HepG2 (cell line): Measurements from ENCODE around the gene WRAP73. TPM values are rescaled to one million over a fixed set of nuclear protein-coding genes. Genes with fewer than 3 reads are reported as not detected.

ENCODE experiments used
- ATAC-seq: fragments of 200-7000 bp; cut with Tn5 transposase; 3 replicates; pipeline ENCODE4 v1.9.1; 2020; ENCODE audit warnings: mild to moderate bottlenecking, moderate library complexity
- BruUV-seq: library from RNA; stranded (reverse); fragments of 400-500 nt; replicated peaks from 2 replicates; lab custom pipeline; 2021; lab: Mats Ljungman, UMichigan
- CTCF ChIA-PET: fragments of 300-600 bp; formaldehyde crosslinking; extraction: SDS; loops from one replicate; lab custom pipeline; 2021; ENCODE audit warnings: low total read pairs, inconsistent platforms, low intra/inter-chr PET ratio; lab: Yijun Ruan, JAX
- POLR2A ChIA-PET: fragments of 350-600 bp; sonication (Branson Sonifier 250); formaldehyde crosslinking; loops from one replicate; lab custom pipeline; 2020; ENCODE audit warnings: antibody characterized with exemption, inconsistent platforms; lab: Yijun Ruan, JAX
- DNase-seq: peaks from one replicate; pipeline ENCODE4 v3.0.0-alpha.2; 2015; ENCODE audit warnings: low spot score
- FAIRE-seq: peaks from 3 replicates; lab custom pipeline; 2011; peaks lifted over from hg19 to GRCh38; lab: Jason Lieb, UNC
- H2AFZ ChIP-seq: one replicate; pipeline ENCODE4 v1.6.1; 2011; ENCODE audit warnings: low read length, inconsistent platforms
- H3K27ac ChIP-seq: fragments of 300-600 bp; 3 replicates; pipeline ENCODE4 v1.8.0; 2011; ENCODE audit warnings: mixed run types, mild to moderate bottlenecking, mixed read lengths, low read length, inconsistent platforms; ENCODE audit not compliant: insufficient read depth; ENCODE audit errors: extremely low read length
- H3K27me3 ChIP-seq, 2 experiments: fragments of 200-600 bp in 1 of 2; 2 replicates in 1 of 2; 3 replicates in 1 of 2; pipeline versions ENCODE4 v1.6.0 to v1.8.0; 2011; ENCODE audit warnings: low read length in 2 of 2, mild to moderate bottlenecking in 2 of 2, moderate library complexity in 2 of 2, inconsistent platforms in 1 of 2; ENCODE audit not compliant: insufficient read depth in 2 of 2, control insufficient read depth in 1 of 2
- H3K36me3 ChIP-seq, 2 experiments: fragments of 200-600 bp in 1 of 2; replicated peaks in 1 of 2; 2 replicates in 1 of 2; 3 replicates in 1 of 2; pipeline versions ENCODE4 v1.5.1 to v1.8.0; 2011; ENCODE audit warnings: low read length in 2 of 2, inconsistent platforms in 1 of 2; ENCODE audit not compliant: insufficient read depth in 2 of 2, control insufficient read depth in 1 of 2
- H3K4me1 ChIP-seq: 2 replicates; pipeline ENCODE4 v1.5.1; 2012; ENCODE audit warnings: low read length, inconsistent platforms; ENCODE audit not compliant: insufficient read depth
- H3K4me2 ChIP-seq: 2 replicates; pipeline ENCODE4 v1.6.0; 2011; ENCODE audit warnings: low read depth, low read length, inconsistent platforms
- H3K4me3 ChIP-seq, 3 experiments: fragments of 200-600 bp in 1 of 3; sonication (generic), shearing (Covaris generic) in 1 of 3; replicated peaks in 1 of 3; 2 replicates each; pipeline ENCODE4 v1.5.1; 2011 to 2016; ENCODE audit warnings: low read length in 3 of 3, inconsistent platforms in 2 of 3, low read depth in 2 of 3, mild to moderate bottlenecking in 2 of 3, control low read depth in 1 of 3, mixed read lengths in 1 of 3; ENCODE audit not compliant: insufficient read depth in 1 of 3
- H3K79me2 ChIP-seq: one replicate; pipeline ENCODE4 v1.6.1; 2011; ENCODE audit warnings: low read length, inconsistent platforms; ENCODE audit not compliant: insufficient read depth
- H3K9ac ChIP-seq: 2 replicates; pipeline ENCODE4 v1.6.0; 2011; ENCODE audit warnings: mild to moderate bottlenecking, low read depth, low read length, inconsistent platforms; ENCODE audit not compliant: insufficient read depth
- H3K9me3 ChIP-seq: 2 replicates; pipeline ENCODE4 v1.5.1; 2012; ENCODE audit warnings: mild to moderate bottlenecking, low read length
- H4K20me1 ChIP-seq: 2 replicates; pipeline ENCODE4 v1.6.0; 2011; ENCODE audit warnings: inconsistent platforms, mild to moderate bottlenecking, low read length, moderate library complexity; ENCODE audit not compliant: insufficient read depth
- AGO1 ChIP-seq: fragments of 200-400 bp; formaldehyde crosslinking; IDR thresholded peaks from 2 replicates; pipeline ENCODE4 v1.6.1; 2017; ENCODE audit warnings: mild to moderate bottlenecking, low read depth, low read length, moderate library complexity; ENCODE audit not compliant: poor library complexity, severe bottlenecking
- TEAD2 ChIP-seq: sonication (generic); formaldehyde crosslinking; IDR thresholded peaks from 2 replicates; pipeline ENCODE4 v1.9.0; 2021; ENCODE audit warnings: missing genetic modification reagents
- ZNF614 ChIP-seq: IDR thresholded peaks from 2 replicates; pipeline ENCODE4 v1.6.1; 2018; ENCODE audit warnings: missing biosample characterization, missing genetic modification reagents, inconsistent platforms, borderline replicate concordance
- ZNF780A ChIP-seq: sonication (generic); formaldehyde crosslinking; IDR thresholded peaks from 2 replicates; pipeline ENCODE4 v1.8.0; 2022; ENCODE audit warnings: mild to moderate bottlenecking, missing genetic modification reagents, moderate library complexity
- WGBS: methylation state at CpG from one replicate; pipeline ENCODE4 v1.1.6; 2017; ENCODE audit warnings: low lambda C conversion rate; 5-methylcytosine and 5-hydroxymethylcytosine counted together
- in situ Hi-C: cut with HindIII; loops from 2 replicates; pipeline ENCODE4 v1.10.0; 2017; ENCODE audit warnings: low pct_unique_long_range_greater_than_20kb; ENCODE audit not compliant: extremely low pct_ligation_motif_present
- intact Hi-C: fragments of 100-400 bp; cut with micrococcal nuclease; formaldehyde crosslinking; loops from one replicate; pipeline ENCODE4 v1.10.0; 2022; ENCODE audit not compliant: unreplicated experiment
- polyA plus RNA-seq, 8 experiments: library from polyadenylated mRNA; depleted of rRNA in 3 of 8; stranded (reverse) in 7 of 8; unstranded in 1 of 8; fragments of >200 nt; fragmentation: Illumina TruSeq in 4 of 8; extraction: Trizol in 4 of 8; gene quantifications; 2 replicates each; pipeline versions ENCODE4 v1.2.1 to v1.2.3, GENCODE V29; 2011 to 2016; ENCODE audit warnings: low read depth in 4 of 8, missing spikeins in 1 of 8, mixed read lengths in 1 of 8; ENCODE audit not compliant: insufficient read depth in 1 of 8
- total RNA-seq, 5 experiments: library from RNA; depleted of rRNA; stranded (reverse); fragments of >200 nt; fragmentation: Illumina TruSeq; extraction: Trizol; gene quantifications; 2 replicates each; pipeline ENCODE4 v1.2.3, GENCODE V29; 2016; ENCODE audit warnings: low read depth in 1 of 5
- TF ChIP-seq, protein P1 (sequence below): sonication (generic); formaldehyde crosslinking; IDR thresholded peaks from 2 replicates; pipeline ENCODE4 v1.5.1; 2020; ENCODE audit warnings: missing genetic modification reagents, mild to moderate bottlenecking, borderline replicate concordance

Gene WRAP73
- total and polyA plus RNA-seq, 2 of the 13 experiments (the other 11 are each of a cell fraction or from before 2014, with no cell fraction given) = 18.1 to 40.4 TPM

DNA sequence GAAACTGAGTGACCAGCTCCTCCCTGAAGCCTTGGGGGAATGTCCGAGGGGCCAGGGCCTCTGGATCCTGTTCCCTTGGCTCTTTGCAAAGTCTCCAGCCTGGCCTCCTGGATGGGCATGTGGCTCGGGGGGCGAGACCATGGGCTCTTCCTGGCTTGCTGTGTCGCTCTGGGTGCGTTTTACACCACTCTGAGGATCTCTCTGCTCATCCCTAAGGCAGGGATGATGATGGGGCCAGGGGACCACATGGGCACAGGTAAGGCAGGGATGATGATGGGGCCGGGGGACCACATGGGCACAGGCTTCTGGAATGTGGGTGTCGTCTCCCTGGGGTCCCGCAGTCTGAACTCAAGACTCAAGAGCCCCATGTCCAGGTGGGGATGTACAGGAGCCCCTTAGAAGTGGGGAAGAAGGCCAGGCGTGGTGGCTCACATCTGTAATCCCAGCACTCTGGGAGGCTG lies 20.1 kb upstream of the WRAP73 start (continued):
- TF ChIP-seq, protein P1, sequence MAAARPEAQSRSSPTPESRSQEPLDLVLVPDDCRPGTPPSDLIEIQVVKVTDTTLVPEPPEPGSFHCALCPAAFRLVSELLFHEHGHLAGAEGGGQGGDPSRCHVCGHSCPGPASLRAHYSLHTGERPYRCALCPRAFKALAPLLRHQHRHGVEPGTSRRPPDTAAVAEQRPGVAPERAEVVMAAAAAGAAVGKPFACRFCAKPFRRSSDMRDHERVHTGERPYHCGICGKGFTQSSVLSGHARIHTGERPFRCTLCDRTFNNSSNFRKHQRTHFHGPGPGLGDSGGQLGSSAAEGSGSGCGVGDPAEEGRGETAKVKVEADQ (CRISPR knock-in tag) = no peak
- TF ChIP-seq AGO1 (no peak), ZNF614 (CRISPR knock-in tag) (no peak), TEAD2 (no peak)

DNA sequence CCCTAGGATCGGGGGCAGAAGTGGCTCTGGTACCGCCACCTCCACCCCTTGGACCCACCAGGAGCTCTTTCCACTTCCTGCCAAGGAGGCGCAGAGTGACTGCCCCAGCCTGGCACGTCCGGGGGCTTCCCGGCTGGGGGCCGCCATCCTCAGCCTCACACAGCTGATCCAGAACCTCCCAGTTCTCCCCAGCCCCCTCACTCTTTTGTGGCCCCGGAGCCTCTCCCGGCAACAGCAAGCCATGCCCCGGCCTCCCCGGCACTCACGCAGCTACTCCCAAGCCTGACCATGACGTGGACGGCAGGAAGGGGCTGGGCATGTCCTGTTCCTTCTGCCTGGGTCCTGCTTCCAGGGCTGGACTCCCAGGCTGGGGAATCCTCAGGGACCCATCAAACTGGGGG lies 19.5 kb upstream of the WRAP73 start:
- ChIA-PET POLR2A (interaction anchor here (1.0 kb wide), 1 partner anchor 17 kb away, joined by 3 read pairs; the partner anchor contains the start of gene TP73), CTCF (no interaction called here)
- Histone ChIP-seq H3K36me3 (no peaks in the 10 kb centered on the region), H3K27me3 (no peaks in the 10 kb centered on the region; a peak in 1 of 5 replicates), H3K9ac (no peak overlapping the region), H3K79me2 (no peaks in the 10 kb centered on the region), H3K4me1 (peaks cover 38% of the 10 kb centered on the region), H2AFZ (no peak overlapping the region), H3K4me3 (no peak overlapping the region), H4K20me1 (peaks cover 3% of the 10 kb centered on the region; the same call in 1 of the 2 replicates), H3K4me2 (no peak overlapping the region), H3K9me3 (no peaks in the 10 kb centered on the region), H3K27ac (no peak overlapping the region)
- 83% methylated on average over 2 of the region's 14 CpGs for WGBS
- DNase-seq (no peak), FAIRE-seq (no peak), ATAC-seq (no peak)
- BruUV-seq = no TSS peak
- no peak for TF ChIP-seq ZNF780A (CRISPR knock-in tag)
- intact Hi-C loops (no loop called here), in situ Hi-C loops (no loop called here)
